Neural progenitor cell (in vitro differentiated cells): Measurements from ENCODE around the gene PLGLB2. TPM values are rescaled to one million over a fixed set of nuclear protein-coding genes. Genes with fewer than 3 reads are reported as not detected.
"Not testable (repeated sequence)": the region's sequence is repeated elsewhere in the genome, so short reads cannot be mapped to it uniquely, and the experiment has no call there.

ENCODE experiments used
- DNase-seq: peaks from one replicate; pipeline ENCODE4 v3.0.0-alpha.2; 2016; ENCODE audit warnings: low spot score
- H2AFZ ChIP-seq: fragments of 200-600 bp; sonication (generic); replicated peaks from 2 replicates; pipeline ENCODE4 v1.6.1; 2016; ENCODE audit warnings: antibody characterized with exemption
- H3F3A ChIP-seq: fragments of 200-600 bp; sonication (generic); 2 replicates; pipeline ENCODE4 v1.6.1; 2016; ENCODE audit warnings: antibody characterized with exemption, low read depth
- H3K27ac ChIP-seq: fragments of 200-600 bp; sonication (generic); 2 replicates; pipeline ENCODE4 v1.5.1; 2016; ENCODE audit warnings: mild to moderate bottlenecking
- H3K27me3 ChIP-seq: fragments of 200-600 bp; sonication (generic); 2 replicates; pipeline ENCODE4 v1.6.1; 2016; ENCODE audit warnings: mild to moderate bottlenecking, moderate library complexity
- H3K36me3 ChIP-seq: fragments of 200-600 bp; sonication (generic); 2 replicates; pipeline ENCODE4 v1.5.1; 2016
- H3K4me1 ChIP-seq: fragments of 200-600 bp; sonication (generic); 2 replicates; pipeline ENCODE4 v1.6.1; 2016; ENCODE audit warnings: mixed run types
- H3K4me2 ChIP-seq: fragments of 200-600 bp; sonication (generic); 2 replicates; pipeline ENCODE4 v1.6.1; 2016
- H3K4me3 ChIP-seq: fragments of 200-600 bp; sonication (generic); 2 replicates; pipeline ENCODE4 v1.5.1; 2016
- H3K79me2 ChIP-seq: fragments of 200-600 bp; sonication (generic); 2 replicates; pipeline ENCODE4 v1.6.1; 2016; ENCODE audit warnings: low read depth
- H3K9ac ChIP-seq: fragments of 200-600 bp; sonication (generic); 2 replicates; pipeline ENCODE4 v1.6.1; 2016
- H3K9me3 ChIP-seq: fragments of 200-600 bp; sonication (generic); 2 replicates; pipeline ENCODE4 v1.5.1; 2016; ENCODE audit warnings: low read depth
- H4K20me1 ChIP-seq: fragments of 200-600 bp; sonication (generic); 2 replicates; pipeline ENCODE4 v1.6.1; 2016; ENCODE audit warnings: low read depth
- H3K27ac Mint-ChIP-seq: 3 replicates; pipeline ENCODE4 v1.8.0; 2021; ENCODE audit warnings: mixed read lengths
- H3K27me3 Mint-ChIP-seq: 2 replicates; pipeline ENCODE4 v1.8.0; 2022; ENCODE audit warnings: low read depth, mild to moderate bottlenecking, inconsistent platforms, moderate library complexity, mixed read lengths; ENCODE audit not compliant: insufficient read depth
- H3K36me3 Mint-ChIP-seq: 3 replicates; pipeline ENCODE4 v1.8.0; 2021; ENCODE audit warnings: mixed read lengths
- H3K4me1 Mint-ChIP-seq: 3 replicates; pipeline ENCODE4 v1.8.0; 2021; ENCODE audit warnings: mixed read lengths
- H3K4me3 Mint-ChIP-seq: 3 replicates; pipeline ENCODE4 v1.8.0; 2021; ENCODE audit warnings: mild to moderate bottlenecking, moderate library complexity, mixed read lengths
- H3K9me3 Mint-ChIP-seq: 3 replicates; pipeline ENCODE4 v1.8.0; 2020; ENCODE audit warnings: mixed read lengths
- total RNA-seq: library from RNA; depleted of rRNA; stranded (reverse); fragments of >200 nt; gene quantifications from 2 replicates; pipeline ENCODE4 v1.2.3, GENCODE V29; 2015; ENCODE audit warnings: low replicate concordance

PLGLB2 gene
- total RNA-seq, 1 donor from 2014 or later, result 0.52 TPM

- not testable (repeated sequence) for H3K9me3 Mint-ChIP-seq, DNase-seq, H3K27me3 Mint-ChIP-seq
These were observed 637 bp downstream of the PLGLB2 start for GRCh38 chr2:87748524-87748923.

GRCh38 chr2:87750560-87750959 lies 2.7 kb downstream of the PLGLB2 start:
- H3K27me3 ChIP-seq, H3K4me2 ChIP-seq, H3K4me3 ChIP-seq, H3K4me3 Mint-ChIP-seq, DNase-seq, H3K9me3 Mint-ChIP-seq, H3K4me1 Mint-ChIP-seq, H3K36me3 ChIP-seq, H3K27ac Mint-ChIP-seq, H2AFZ ChIP-seq, H3K27me3 Mint-ChIP-seq, H3K79me2 ChIP-seq, H3F3A ChIP-seq, H4K20me1 ChIP-seq, H3K9ac ChIP-seq, H3K9me3 ChIP-seq, H3K4me1 ChIP-seq, H3K36me3 Mint-ChIP-seq, H3K27ac ChIP-seq: not testable (repeated sequence)

More at GRCh38 chr2:87748524-87748923, 637 bp downstream of the PLGLB2 start:
- H3K79me2 ChIP-seq, H3K9me3 ChIP-seq, H3K27ac Mint-ChIP-seq, H4K20me1 ChIP-seq, H3K4me2 ChIP-seq, H3K27ac ChIP-seq, H3K9ac ChIP-seq, H3K4me1 ChIP-seq, H3K36me3 Mint-ChIP-seq, H2AFZ ChIP-seq, H3K36me3 ChIP-seq, H3K4me1 Mint-ChIP-seq, H3F3A ChIP-seq, H3K27me3 ChIP-seq, H3K4me3 Mint-ChIP-seq, H3K4me3 ChIP-seq: not testable (repeated sequence)

GRCh38 chr2:87754759-87755158 lies 6.9 kb downstream of the PLGLB2 start:
- H3K36me3 Mint-ChIP-seq, H3K27ac Mint-ChIP-seq, H3K9ac ChIP-seq, H3K27ac ChIP-seq, H3K9me3 Mint-ChIP-seq, H3K9me3 ChIP-seq, H3K27me3 ChIP-seq, H2AFZ ChIP-seq, H3K4me3 ChIP-seq, H3K36me3 ChIP-seq, H3K4me2 ChIP-seq, H3K4me1 Mint-ChIP-seq, H3K79me2 ChIP-seq, H4K20me1 ChIP-seq, H3K4me1 ChIP-seq, H3F3A ChIP-seq, DNase-seq, H3K27me3 Mint-ChIP-seq, H3K4me3 Mint-ChIP-seq: not testable (repeated sequence)

Other genes with a start within 250 kb of the PLGLB2 start
- gene RGPD2, start 77.7 kb downstream of the PLGLB2 start, total RNA-seq, result 22.4 and 32.5 TPM in 2 replicates